K562 (cell line): Measurements from ENCODE around the gene TMEM214. TPM values are rescaled to one million over a fixed set of nuclear protein-coding genes. Genes with fewer than 3 reads are reported as not detected.

Experiments used
- ATAC-seq: fragments of 200-7000 bp; cut with Tn5 transposase; 3 replicates; pipeline ENCODE4 v1.9.1; 2020; ENCODE audit warnings: moderate library complexity
- BruUV-seq: library from RNA; stranded (reverse); fragments of 400-500 nt; replicated peaks from 2 replicates; lab custom pipeline; 2021; lab: Mats Ljungman, UMichigan
- CTCF ChIA-PET: fragments of 300-600 bp; formaldehyde crosslinking; extraction: SDS; loops from one replicate; lab custom pipeline; 2021; ENCODE audit warnings: low intra/inter-chr PET ratio; lab: Yijun Ruan, JAX
- POLR2A ChIA-PET: fragments of 300-600, 350-650 bp; sonication (Branson Sonifier 250); formaldehyde crosslinking; extraction: SDS; loops from one replicate; lab custom pipeline; 2021; ENCODE audit warnings: antibody characterized with exemption, inconsistent platforms; lab: Yijun Ruan, JAX
- DNase-seq, 4 experiments: peaks; one replicate each; pipeline versions ENCODE4 v3.0.0 to v3.0.0-alpha.2; 2011 to 2018; ENCODE audit warnings: low spot score in 3 of 4, mixed read lengths in 3 of 4; ENCODE audit errors: extremely low read depth in 1 of 4
- FAIRE-seq: peaks from 2 replicates; lab custom pipeline; 2011; peaks lifted over from hg19 to GRCh38; lab: Jason Lieb, UNC
- H2AFZ ChIP-seq: 2 replicates; pipeline ENCODE4 v1.6.0; 2011; ENCODE audit warnings: low read depth, low read length, control low read depth, inconsistent platforms
- H3K27ac ChIP-seq: fragments of 200-600 bp; 3 replicates; pipeline ENCODE4 v1.8.0; 2011; ENCODE audit warnings: low read depth, mild to moderate bottlenecking, control low read depth, inconsistent platforms, low read length, moderate library complexity, mixed read lengths; ENCODE audit errors: extremely low read depth
- H3K27me3 ChIP-seq, 2 experiments: fragments of 300-600 bp in 1 of 2; 2 replicates in 1 of 2; 3 replicates in 1 of 2; pipeline versions ENCODE4 v1.6.0 to v1.8.0; 2011; ENCODE audit warnings: inconsistent platforms in 2 of 2, low read length in 2 of 2, mild to moderate bottlenecking in 1 of 2, mixed read lengths in 1 of 2, moderate library complexity in 1 of 2; ENCODE audit not compliant: control insufficient read depth in 2 of 2, insufficient read depth in 2 of 2
- H3K36me3 ChIP-seq: fragments of 300-600 bp; 3 replicates; pipeline ENCODE4 v1.8.0; 2011; ENCODE audit warnings: mild to moderate bottlenecking, low read length, inconsistent platforms; ENCODE audit not compliant: control insufficient read depth, insufficient read depth
- H3K4me1 ChIP-seq, 2 experiments: fragments of 200-600 bp in 1 of 2; replicated peaks in 1 of 2; 2 replicates in 1 of 2; 3 replicates in 1 of 2; pipeline versions ENCODE4 v1.5.1 to v1.8.0; 2011; ENCODE audit warnings: inconsistent platforms in 2 of 2, low read length in 2 of 2, mild to moderate bottlenecking in 1 of 2, mixed read lengths in 1 of 2, moderate library complexity in 1 of 2; ENCODE audit not compliant: control insufficient read depth in 2 of 2, insufficient read depth in 2 of 2
- H3K4me2 ChIP-seq: 2 replicates; pipeline ENCODE4 v1.6.1; 2011; ENCODE audit warnings: low read length, control low read depth, inconsistent platforms, mixed read lengths; ENCODE audit not compliant: insufficient read depth
- H3K4me3 ChIP-seq: fragments of 200-600 bp; sonication (generic), shearing (Covaris generic); 2 replicates; pipeline ENCODE4 v1.5.1; 2016; ENCODE audit warnings: control low read depth, inconsistent platforms
- H3K79me2 ChIP-seq: fragments of 200-600 bp; 3 replicates; pipeline ENCODE4 v1.8.0; 2011; ENCODE audit warnings: low read length, inconsistent platforms; ENCODE audit not compliant: control insufficient read depth, insufficient read depth
- H3K9ac ChIP-seq, 2 experiments: 2 replicates each; pipeline versions ENCODE4 v1.6.0 to v1.6.1; 2011; ENCODE audit warnings: low read depth in 2 of 2, low read length in 2 of 2, control low read depth in 1 of 2, inconsistent platforms in 1 of 2, mild to moderate bottlenecking in 1 of 2, mixed read lengths in 1 of 2; ENCODE audit not compliant: insufficient read depth in 1 of 2
- H3K9me1 ChIP-seq: one replicate; pipeline ENCODE4 v1.6.0; 2011; ENCODE audit warnings: inconsistent platforms, mild to moderate bottlenecking, low read length, moderate library complexity; ENCODE audit not compliant: control insufficient read depth, insufficient read depth
- H3K9me3 ChIP-seq: replicated peaks from 2 replicates; pipeline ENCODE4 v1.5.1; 2011; ENCODE audit warnings: low read depth, low read length, inconsistent platforms; ENCODE audit not compliant: control insufficient read depth, insufficient read depth
- H4K20me1 ChIP-seq: replicated peaks from 2 replicates; pipeline ENCODE4 v1.6.1; 2011; ENCODE audit warnings: low read length, inconsistent platforms, mixed read lengths; ENCODE audit not compliant: control insufficient read depth, insufficient read depth
- BRF1 ChIP-seq: IDR thresholded peaks from 3 replicates; pipeline ENCODE4 v1.6.1; 2011; ENCODE audit warnings: borderline replicate concordance, mild to moderate bottlenecking; ENCODE audit not compliant: insufficient read length; ENCODE audit errors: extremely low read depth
- KDM5B ChIP-seq: fragments of 200-600 bp; sonication (generic); IDR thresholded peaks from 2 replicates; pipeline ENCODE4 v1.6.1; 2012; ENCODE audit warnings: low read depth, mild to moderate bottlenecking, moderate library complexity, low read length, control low read depth, inconsistent platforms; ENCODE audit not compliant: insufficient replicate concordance
- MEIS2 ChIP-seq: fragments of 450-650 bp; IDR thresholded peaks from 2 replicates; pipeline ENCODE4 v1.6.1; 2014; ENCODE audit warnings: mild to moderate bottlenecking; ENCODE audit not compliant: partially characterized antibody
- NFIC ChIP-seq: fragments of 450-650 bp; IDR thresholded peaks from 2 replicates; pipeline ENCODE4 v1.6.1; 2017; ENCODE audit warnings: mild to moderate bottlenecking, inconsistent platforms
- NFIX ChIP-seq: fragments of 250-450 bp; sonication (Bioruptor Pico); IDR thresholded peaks from 2 replicates; pipeline ENCODE4 v1.4.0; 2020; ENCODE audit warnings: low read depth, mild to moderate bottlenecking, moderate library complexity
- POLR2A ChIP-seq: fragments of 450-650 bp; conservative IDR thresholded peaks from 2 replicates; pipeline ENCODE4 v1.6.1; 2016
- POLR2B ChIP-seq: fragments of 450-650 bp; IDR thresholded peaks from 2 replicates; pipeline ENCODE4 v1.6.1; 2018; ENCODE audit warnings: low read depth; ENCODE audit not compliant: partially characterized antibody
- RNF2 ChIP-seq: sonication (generic); IDR thresholded peaks from 2 replicates; pipeline ENCODE4 v1.6.1; 2016
- SUPT5H ChIP-seq: fragments of 450-650 bp; IDR thresholded peaks from 2 replicates; pipeline ENCODE4 v1.6.1; 2016
- THRB ChIP-seq: fragments of 450-650 bp; formaldehyde crosslinking; conservative IDR thresholded peaks from 2 replicates; pipeline ENCODE4 v1.4.0; 2022; ENCODE audit warnings: mild to moderate bottlenecking, missing genetic modification characterization
- WGBS: fragments of 100-300 bp; shearing (Covaris generic); methylation state at CpG from one replicate; pipeline ENCODE4 v1.1.6; 2016; ENCODE audit warnings: low coverage, mixed read lengths; ENCODE audit not compliant: insufficient coverage; ENCODE audit errors: missing lambda C conversion rate; 5-methylcytosine and 5-hydroxymethylcytosine counted together
- in situ Hi-C: fragments of 300-500 bp; cut with MboI; formaldehyde crosslinking; loops from 4 replicates; pipeline ENCODE4 v1.15.0; 2018; ENCODE audit warnings: inconsistent platforms, mixed read lengths
- intact Hi-C: fragments of 100-400 bp; cut with micrococcal nuclease; formaldehyde crosslinking; loops from 2 replicates; pipeline ENCODE4 v1.14.2; 2022
- polyA plus RNA-seq, 8 experiments: library from polyadenylated mRNA; depleted of rRNA in 4 of 8; stranded (reverse) in 5 of 8; unstranded in 3 of 8; fragments of >200 nt; fragmentation: Nextera tagmentation in 2 of 8; fragmentation: Illumina TruSeq in 1 of 8; extraction: Ambion mirVana in 2 of 8; extraction: Trizol in 1 of 8; gene quantifications; 2 replicates each; pipeline versions ENCODE4 v1.2.1 to v1.2.3, GENCODE V29; 2011 to 2014; ENCODE audit warnings: inconsistent platforms in 1 of 8, missing spikeins in 1 of 8
- total RNA-seq, 7 experiments: library from RNA; depleted of rRNA in 6 of 7; stranded (reverse); fragments of >200 nt in 6 of 7; fragmentation: Illumina TruSeq in 2 of 7; extraction: Trizol in 2 of 7; gene quantifications; 2 replicates each; pipeline versions ENCODE4 v1.2.1 to v1.2.3, GENCODE V29; 2011 to 2021; ENCODE audit warnings: low replicate concordance in 1 of 7
- TF ChIP-seq, protein P1 (sequence below): sonication (generic); IDR thresholded peaks from 2 replicates; pipeline ENCODE4 v1.6.1; 2016

The TMEM214 gene
- total and polyA plus RNA-seq, 9 of the 15 experiments (the other 6 are each of a cell fraction or from before 2014, with no cell fraction given) = 11.4 to 81.4 (median 44.1) TPM

DNA sequence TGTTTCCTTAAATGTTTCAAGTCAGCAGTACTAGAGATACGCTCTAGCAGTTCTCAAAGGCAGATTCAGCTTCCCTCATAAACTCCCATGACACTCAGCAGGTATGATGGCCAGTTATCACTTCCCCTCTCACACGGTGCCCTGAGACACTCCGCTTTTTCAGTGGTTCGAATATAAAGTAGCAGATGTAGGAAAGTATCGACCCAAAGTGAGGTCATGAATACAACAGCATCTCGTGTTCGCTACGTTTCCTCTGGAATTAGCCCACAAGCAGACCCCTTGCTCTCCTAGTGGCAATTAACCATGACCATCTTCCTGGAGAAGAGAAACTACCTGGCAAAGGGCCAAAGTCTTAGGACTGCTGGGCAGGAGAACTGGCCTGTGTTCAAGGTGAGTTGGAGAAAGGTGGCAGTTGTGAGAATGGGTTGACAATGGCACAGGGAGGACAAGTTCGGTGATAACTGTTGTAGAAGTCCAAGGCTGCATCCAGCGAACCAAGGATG lies 9.4 kb downstream of the TMEM214 start:
- Histone ChIP-seq H3K27me3 (no peaks in the 10 kb centered on the region), H3K4me3 (no peak overlapping the region), H2AFZ (no peak overlapping the region), H3K27ac (no peak overlapping the region), H3K9me1 (peaks cover 3% of the 10 kb centered on the region), H3K79me2 (no peaks in the 10 kb centered on the region), H3K9me3 (no peaks in the 10 kb centered on the region), H3K36me3 (peaks cover 64% of the 10 kb centered on the region; the same call in 2 of the 3 replicates), H3K4me1 (no peaks in the 10 kb centered on the region), H3K9ac (no peak overlapping the region), H4K20me1 (no peaks in the 10 kb centered on the region), H3K4me2 (no peak overlapping the region)
- FAIRE-seq (peak; percentile 23), ATAC-seq (0 out of 3 replicates have a peak, but pooled peaks have one; percentile 8), DNase-seq (no peak)
- 92% methylated on average over 10 of the region's 10 CpGs for WGBS
- in situ Hi-C loops = no loop called here
- no TSS peak for BruUV-seq
- ChIA-PET POLR2A (interaction anchor here (1.0 to 7.9 kb wide), 5 partner anchors 8 to 80 kb away, joined by 4 to 54 read pairs (median 4); partner anchors contain the start of gene TMEM214), CTCF (no interaction called here)
- intact Hi-C loops = no loop called here
- peak; percentile 52 for TF ChIP-seq NFIX (CRISPR knock-in tag)
- TF ChIP-seq RNF2 = no peak
- 0 out of 2 replicates have a peak, but pooled peaks have one; percentile 26 for TF ChIP-seq THRB (CRISPR knock-in tag)
- TF ChIP-seq POLR2A = peak; percentile 58; the same call in 1 of the 2 replicates
- TF ChIP-seq KDM5B = peak; percentile 11
- peak; percentile 95 for TF ChIP-seq NFIC
- TF ChIP-seq MEIS2 = no peak
- peak; percentile 65 for TF ChIP-seq POLR2B
- TF ChIP-seq BRF1 = no peak
- peak; percentile 72 for TF ChIP-seq SUPT5H
- TF ChIP-seq, protein P1, sequence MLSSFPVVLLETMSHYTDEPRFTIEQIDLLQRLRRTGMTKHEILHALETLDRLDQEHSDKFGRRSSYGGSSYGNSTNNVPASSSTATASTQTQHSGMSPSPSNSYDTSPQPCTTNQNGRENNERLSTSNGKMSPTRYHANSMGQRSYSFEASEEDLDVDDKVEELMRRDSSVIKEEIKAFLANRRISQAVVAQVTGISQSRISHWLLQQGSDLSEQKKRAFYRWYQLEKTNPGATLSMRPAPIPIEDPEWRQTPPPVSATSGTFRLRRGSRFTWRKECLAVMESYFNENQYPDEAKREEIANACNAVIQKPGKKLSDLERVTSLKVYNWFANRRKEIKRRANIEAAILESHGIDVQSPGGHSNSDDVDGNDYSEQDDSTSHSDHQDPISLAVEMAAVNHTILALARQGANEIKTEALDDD = no peak
- TF ChIP-seq, all 486 proteins: peak for 7
